Kidney (tissue), 14 donors: ENCODE data around the gene DLGAP1. TPM values are rescaled to one million over a fixed set of nuclear protein-coding genes. Genes with fewer than 3 reads are reported as not detected.

Source experiments
- DNase-seq, 5 donors: peaks; one replicate each; pipeline ENCODE4 v3.0.0-alpha.2; 2013 to 2020
- FAIRE-seq: peaks from 2 replicates; lab custom pipeline; 2012; peaks lifted over from hg19 to GRCh38; lab: Jason Lieb, UNC
- H3K27ac ChIP-seq, 2 donors: one replicate each; pipeline ENCODE4 v1.7.0; 2013; ENCODE audit warnings: low read depth in 2 of 2, low read length in 2 of 2, inconsistent platforms in 1 of 2
- H3K27me3 ChIP-seq: one replicate; pipeline ENCODE4 v1.7.1; 2013; ENCODE audit warnings: low read length, inconsistent platforms; ENCODE audit not compliant: control insufficient read depth, insufficient read depth
- H3K36me3 ChIP-seq, 3 donors: one replicate each; pipeline versions ENCODE4 v1.7.0 to v1.7.1; 2013; ENCODE audit warnings: low read length in 3 of 3, control low read depth in 1 of 3, inconsistent platforms in 1 of 3; ENCODE audit not compliant: insufficient read depth in 3 of 3, control insufficient read depth in 2 of 3
- H3K4me1 ChIP-seq, 3 donors: one replicate each; pipeline versions ENCODE4 v1.7.0 to v1.7.1; 2013; ENCODE audit warnings: low read length in 3 of 3, inconsistent platforms in 1 of 3, low read depth in 1 of 3; ENCODE audit not compliant: control insufficient read depth in 2 of 3, insufficient read depth in 2 of 3
- H3K4me3 ChIP-seq, 3 donors: one replicate each; pipeline versions ENCODE4 v1.7.0 to v1.8.1; 2013; ENCODE audit warnings: low read length in 3 of 3, control low read depth in 1 of 3, inconsistent platforms in 1 of 3
- H3K9ac ChIP-seq, 3 donors: one replicate each; pipeline versions ENCODE4 v1.7.0 to v1.7.1; 2013; ENCODE audit warnings: low read length in 3 of 3, control low read depth in 1 of 3, inconsistent platforms in 1 of 3
- H3K9me3 ChIP-seq, 3 donors: one replicate each; pipeline versions ENCODE4 v1.7.0 to v1.7.1; 2013; ENCODE audit warnings: low read length in 3 of 3, control low read depth in 1 of 3, inconsistent platforms in 1 of 3; ENCODE audit not compliant: control insufficient read depth in 2 of 3, insufficient read depth in 1 of 3
- intact Hi-C: fragments of 100-400 bp; cut with DNase I; formaldehyde crosslinking; loops from one replicate; pipeline ENCODE4 v1.11.1; 2022
- polyA plus RNA-seq: library from polyadenylated mRNA; stranded (reverse); fragments of 350-450 nt; fragmentation: Illumina TruSeq; extraction: RNeasy Lipid Tissue Mini Kit (QIAGEN cat#74804); gene quantifications from one replicate; pipeline ENCODE4 v1.2.3, GENCODE V29; 2014; ENCODE audit warnings: low read depth, low replicate concordance; ENCODE audit not compliant: insufficient read depth
- total RNA-seq: library from RNA; stranded (reverse); fragmentation: NEBNext Ultra II Directional; extraction: Animal tissue kit (Norgen Biotek cat#: 25700); gene quantifications from one replicate; pipeline ENCODE4 v1.2.1, GENCODE V29; 2021
- TF ChIP-seq, protein P1 (sequence below): IDR thresholded peaks from 3 replicates; pipeline ENCODE4 v1.5.1; 2012; ENCODE audit warnings: mild to moderate bottlenecking, moderate library complexity, borderline replicate concordance; ENCODE audit not compliant: insufficient read depth; ENCODE audit errors: extremely low read depth
- donor health status: control.
- donor health status: control.
- donor health status: control.
- donor health status: control.
- donor health status: control.
- donor health status: DM: yes; HTN: yes; CAD: no.
- donor health status: Normal renal cell carcinoma (clear cell type).

Gene DLGAP1
- total and polyA plus RNA-seq, 2 donors from 2014 or later = 1.2 to 32.8 TPM

DNA sequence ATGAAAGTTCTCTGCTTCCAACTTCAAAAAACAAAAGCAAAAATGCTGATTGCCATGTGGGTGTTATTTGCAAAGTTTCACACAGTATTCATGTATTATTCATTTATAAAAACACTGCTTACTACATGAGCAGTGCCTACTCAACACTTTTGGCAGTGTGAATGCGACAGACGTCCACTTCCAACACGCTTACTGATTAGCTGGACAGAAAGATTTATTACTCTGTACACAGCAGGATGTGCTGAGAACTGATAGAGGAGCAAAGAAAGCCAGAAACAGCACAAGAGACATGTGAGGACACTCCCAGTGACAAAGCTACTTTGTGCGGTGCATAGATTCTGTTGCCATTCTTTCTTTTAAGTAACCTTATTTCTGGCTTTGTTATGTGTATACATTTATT lies 258.8 kb downstream of the DLGAP1 start:
- FAIRE-seq (no peak), DNase-seq (peak in 2 of 5 donors; percentile 9 to 12)
- H3K36me3 ChIP-seq = no peaks in the 10 kb centered on the region

DNA sequence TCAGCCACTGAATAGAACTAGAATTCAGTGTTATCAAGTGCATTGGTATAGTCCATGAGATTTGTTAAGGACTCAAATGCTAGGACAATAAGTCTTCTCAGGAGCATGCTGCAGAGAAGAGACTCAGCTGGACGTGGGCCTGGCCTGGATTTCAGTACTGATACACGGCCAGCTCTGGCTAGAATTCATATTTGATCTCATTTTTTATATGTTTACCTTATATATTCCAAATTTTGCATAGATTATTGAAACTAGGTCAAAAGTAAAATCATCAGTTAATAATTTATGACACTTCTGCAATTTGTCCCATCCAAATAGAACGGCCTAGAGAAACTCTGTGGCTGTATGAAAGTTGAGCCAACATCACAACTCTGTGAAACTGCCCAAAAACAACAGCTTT lies 262.0 kb downstream of the DLGAP1 start:
- TF ChIP-seq, protein P1, sequence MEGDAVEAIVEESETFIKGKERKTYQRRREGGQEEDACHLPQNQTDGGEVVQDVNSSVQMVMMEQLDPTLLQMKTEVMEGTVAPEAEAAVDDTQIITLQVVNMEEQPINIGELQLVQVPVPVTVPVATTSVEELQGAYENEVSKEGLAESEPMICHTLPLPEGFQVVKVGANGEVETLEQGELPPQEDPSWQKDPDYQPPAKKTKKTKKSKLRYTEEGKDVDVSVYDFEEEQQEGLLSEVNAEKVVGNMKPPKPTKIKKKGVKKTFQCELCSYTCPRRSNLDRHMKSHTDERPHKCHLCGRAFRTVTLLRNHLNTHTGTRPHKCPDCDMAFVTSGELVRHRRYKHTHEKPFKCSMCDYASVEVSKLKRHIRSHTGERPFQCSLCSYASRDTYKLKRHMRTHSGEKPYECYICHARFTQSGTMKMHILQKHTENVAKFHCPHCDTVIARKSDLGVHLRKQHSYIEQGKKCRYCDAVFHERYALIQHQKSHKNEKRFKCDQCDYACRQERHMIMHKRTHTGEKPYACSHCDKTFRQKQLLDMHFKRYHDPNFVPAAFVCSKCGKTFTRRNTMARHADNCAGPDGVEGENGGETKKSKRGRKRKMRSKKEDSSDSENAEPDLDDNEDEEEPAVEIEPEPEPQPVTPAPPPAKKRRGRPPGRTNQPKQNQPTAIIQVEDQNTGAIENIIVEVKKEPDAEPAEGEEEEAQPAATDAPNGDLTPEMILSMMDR = no peak
- Histone ChIP-seq H3K27me3 (no peaks in the 10 kb centered on the region), H3K36me3 (no peaks in the 10 kb centered on the region), H3K9ac (no peak overlapping the region), H3K27ac (no peak overlapping the region), H3K9me3 (no peaks in the 10 kb centered on the region), H3K4me3 (no peak overlapping the region), H3K4me1 (no peaks in the 10 kb centered on the region)
- intact Hi-C loops = no loop called here
- DNase-seq = no peak
- FAIRE-seq = no peak

More for the DNA sequence above, 258.8 kb downstream of the DLGAP1 start:
- no peak overlapping the region for H3K9ac ChIP-seq
- no peaks in the 10 kb centered on the region for H3K27me3 ChIP-seq
- H3K4me1 ChIP-seq = no peaks in the 10 kb centered on the region
- no peak overlapping the region for H3K4me3 ChIP-seq
- intact Hi-C loops = no loop called here
- H3K9me3 ChIP-seq = no peaks in the 10 kb centered on the region
- no peak overlapping the region for H3K27ac ChIP-seq
- TF ChIP-seq, protein P1 = no peak

DNA sequence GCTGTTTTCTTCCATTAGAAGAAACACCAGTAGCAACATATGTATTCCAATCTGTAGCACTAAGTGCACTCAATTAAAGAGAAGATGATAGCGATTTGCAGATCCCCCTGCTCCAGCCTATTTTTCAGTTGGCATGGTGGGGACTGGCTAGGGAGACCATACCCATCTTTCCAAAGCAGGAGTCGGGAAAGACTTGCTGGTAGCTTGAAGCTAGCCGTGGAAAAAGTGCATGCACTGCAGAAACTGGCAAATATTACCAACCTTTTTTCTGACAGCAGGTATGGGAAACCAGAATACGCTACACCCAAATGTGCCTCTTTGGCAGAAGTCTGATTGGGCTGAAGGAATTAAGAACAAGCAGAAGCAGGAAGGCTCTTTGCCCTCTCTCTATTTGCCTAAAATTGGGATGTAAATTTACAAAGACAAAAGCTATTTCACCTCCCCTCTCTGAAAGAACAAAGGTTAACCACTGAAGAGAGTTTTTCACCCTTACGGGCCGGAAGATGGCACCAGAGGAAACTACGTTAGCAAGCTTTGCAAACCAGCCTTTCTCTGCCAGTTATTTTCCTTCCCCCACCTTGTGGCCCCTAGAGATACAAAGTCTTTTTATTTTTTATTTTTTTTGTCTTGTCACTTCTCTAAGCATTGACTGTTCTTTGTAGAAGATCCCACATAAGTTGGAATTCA lies 273.1 kb downstream of the DLGAP1 start:
- H3K36me3 ChIP-seq = no peaks in the 10 kb centered on the region
- H3K4me1 ChIP-seq = no peaks in the 10 kb centered on the region
- TF ChIP-seq, protein P1 = no peak
- H3K9me3 ChIP-seq = no peaks in the 10 kb centered on the region
- intact Hi-C loops = no loop called here
- no peaks in the 10 kb centered on the region for H3K27me3 ChIP-seq
- FAIRE-seq = no peak
- DNase-seq = peak in 2 of 5 donors; percentile 11 to 24
- H3K4me3 ChIP-seq = no peak overlapping the region
- H3K27ac ChIP-seq = no peak overlapping the region
- no peak overlapping the region for H3K9ac ChIP-seq
